HG02870 (cell line): Measurements from ENCODE around the gene SDR42E1.
"Not testable (repeated sequence)": the region's sequence is repeated elsewhere in the genome, so short reads cannot be mapped to it uniquely, and the experiment has no call there.

ENCODE experiments used
- ATAC-seq: cut with Tn5 transposase; IDR thresholded peaks from one replicate; pipeline ENCODE4 v1.9.1; 2021; ENCODE audit warnings: mild to moderate bottlenecking, moderate library complexity; ENCODE audit not compliant: unreplicated experiment

SDR42E1 gene

GRCh38 chr16:82006036-82006435 is 5.2 kb downstream of the SDR42E1 start:
- no peak for ATAC-seq

- ATAC-seq: no peak
These were observed 6.0 kb downstream of the SDR42E1 start for GRCh38 chr16:82005027-82005830.

- ATAC-seq: no peak
These were observed 6.7 kb downstream of the SDR42E1 start for GRCh38 chr16:82004601-82005000.

GRCh38 chr16:82002831-82003230 is 8.4 kb downstream of the SDR42E1 start:
- no peak for ATAC-seq

GRCh38 chr16:81997738-81998137 is 13.5 kb downstream of the SDR42E1 start:
- ATAC-seq: no peak

GRCh38 chr16:81996664-81997509 is 14.4 kb downstream of the SDR42E1 start:
- ATAC-seq: no peak

GRCh38 chr16:81995651-81996050 is 15.6 kb downstream of the SDR42E1 start:
- ATAC-seq: no peak

- ATAC-seq: no peak
These were observed 16.8 kb downstream of the SDR42E1 start for GRCh38 chr16:81994485-81994884.

GRCh38 chr16:81992859-81993258 is 18.4 kb downstream of the SDR42E1 start:
- no peak for ATAC-seq

- ATAC-seq: no peak
These were observed 23.6 kb downstream of the SDR42E1 start for GRCh38 chr16:81987706-81988105.

GRCh38 chr16:81987121-81987520 is 24.1 kb downstream of the SDR42E1 start:
- no peak for ATAC-seq

GRCh38 chr16:81977335-81977942 is 33.8 kb downstream of the SDR42E1 start:
- ATAC-seq: not testable (repeated sequence)

GRCh38 chr16:81975637-81976036 is 35.6 kb downstream of the SDR42E1 start:
- ATAC-seq: no peak

GRCh38 chr16:81973737-81974136 is 37.5 kb downstream of the SDR42E1 start:
- ATAC-seq: no peak

- no peak for ATAC-seq
These were observed 39.4 kb downstream of the SDR42E1 start for GRCh38 chr16:81971853-81972252.

GRCh38 chr16:81967358-81967757 is 43.9 kb downstream of the SDR42E1 start:
- ATAC-seq: no peak

- no peak for ATAC-seq
These were observed 46.5 kb downstream of the SDR42E1 start for GRCh38 chr16:81964808-81965207.

- ATAC-seq: no peak
These were observed 54.9 kb downstream of the SDR42E1 start for GRCh38 chr16:81956213-81956948.

- ATAC-seq: no peak
These were observed 59.7 kb downstream of the SDR42E1 start for GRCh38 chr16:81951564-81951963.

GRCh38 chr16:81946206-81946605 is 65.1 kb downstream of the SDR42E1 start:
- ATAC-seq: no peak

GRCh38 chr16:81945665-81946064 is 65.6 kb downstream of the SDR42E1 start:
- ATAC-seq: no peak
